Measurements from ENCODE around the gene EVA1C. TPM values are rescaled to one million over a fixed set of nuclear protein-coding genes. Genes with fewer than 3 reads are reported as not detected.

Gene EVA1C
- total RNA-seq, 2 experiments from 2014 or later: 11.1 to 12.7 TPM

DNA sequence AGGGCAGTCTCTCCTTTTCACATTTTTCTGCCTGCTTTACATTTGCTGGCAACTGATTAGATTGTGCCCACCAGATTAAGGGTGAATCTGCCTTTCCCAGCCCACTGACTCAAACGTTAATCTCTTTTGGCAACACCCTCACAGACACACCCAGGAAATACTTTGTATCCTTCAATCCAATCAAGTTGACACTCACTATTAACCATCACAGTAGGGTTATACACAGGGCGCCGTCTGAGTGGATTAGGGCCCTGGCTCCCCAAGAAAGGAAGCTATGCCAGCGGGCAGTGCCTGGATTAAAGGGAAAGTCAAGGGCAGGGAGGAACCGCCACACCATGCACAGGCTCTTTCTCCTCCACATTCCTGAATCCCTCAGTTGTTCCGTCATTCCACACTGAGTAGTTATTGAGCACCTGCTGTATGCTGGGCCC lies 56.2 kb downstream of the EVA1C start:
- no peaks in the 10 kb centered on the region for H3K4me1 Mint-ChIP-seq (ENCODE audit: low read depth)
- no peaks in the 10 kb centered on the region for H3K9me3 Mint-ChIP-seq
- H3K27me3 ChIP-seq (ENCODE audit: control insufficient read depth in 1 of 2, insufficient read depth in 2 of 2, low read length in 2 of 2): no peaks in the 10 kb centered on the region
- CTCF ChIA-PET: no interaction called here
- no peak overlapping the region for H3K27ac ChIP-seq (ENCODE audit: low read depth in 1 of 2, low read length in 2 of 2)
- no peaks in the 10 kb centered on the region for H3K9me3 ChIP-seq (ENCODE audit: control insufficient read depth in 1 of 2, insufficient read depth in 1 of 2, low read length in 2 of 2)
- peaks cover 21% of the 10 kb centered on the region for H3K36me3 ChIP-seq (ENCODE audit: insufficient read depth, low read length)
- H3K36me3 Mint-ChIP-seq (ENCODE audit: low read depth): peaks cover 32% of the 10 kb centered on the region
- no peak overlapping the region for H3K4me3 Mint-ChIP-seq
- POLR2A ChIA-PET: no interaction called here
- no peak overlapping the region for H3K4me3 ChIP-seq (ENCODE audit: low read length)
- intact Hi-C loops (cut with DNase I, micrococcal nuclease): no loop called here
- no peaks in the 10 kb centered on the region for H3K4me1 ChIP-seq (ENCODE audit: insufficient read depth, low read length)
- TF ChIP-seq, protein P1, sequence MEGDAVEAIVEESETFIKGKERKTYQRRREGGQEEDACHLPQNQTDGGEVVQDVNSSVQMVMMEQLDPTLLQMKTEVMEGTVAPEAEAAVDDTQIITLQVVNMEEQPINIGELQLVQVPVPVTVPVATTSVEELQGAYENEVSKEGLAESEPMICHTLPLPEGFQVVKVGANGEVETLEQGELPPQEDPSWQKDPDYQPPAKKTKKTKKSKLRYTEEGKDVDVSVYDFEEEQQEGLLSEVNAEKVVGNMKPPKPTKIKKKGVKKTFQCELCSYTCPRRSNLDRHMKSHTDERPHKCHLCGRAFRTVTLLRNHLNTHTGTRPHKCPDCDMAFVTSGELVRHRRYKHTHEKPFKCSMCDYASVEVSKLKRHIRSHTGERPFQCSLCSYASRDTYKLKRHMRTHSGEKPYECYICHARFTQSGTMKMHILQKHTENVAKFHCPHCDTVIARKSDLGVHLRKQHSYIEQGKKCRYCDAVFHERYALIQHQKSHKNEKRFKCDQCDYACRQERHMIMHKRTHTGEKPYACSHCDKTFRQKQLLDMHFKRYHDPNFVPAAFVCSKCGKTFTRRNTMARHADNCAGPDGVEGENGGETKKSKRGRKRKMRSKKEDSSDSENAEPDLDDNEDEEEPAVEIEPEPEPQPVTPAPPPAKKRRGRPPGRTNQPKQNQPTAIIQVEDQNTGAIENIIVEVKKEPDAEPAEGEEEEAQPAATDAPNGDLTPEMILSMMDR (IDR thresholded peaks at IDR 0.05): no peak
- DNase-seq (no peak), ATAC-seq (ENCODE audit: poor library complexity) (no peak)
- H3K27ac Mint-ChIP-seq: no peak overlapping the region
- H3K27me3 Mint-ChIP-seq: no peaks in the 10 kb centered on the region

DNA sequence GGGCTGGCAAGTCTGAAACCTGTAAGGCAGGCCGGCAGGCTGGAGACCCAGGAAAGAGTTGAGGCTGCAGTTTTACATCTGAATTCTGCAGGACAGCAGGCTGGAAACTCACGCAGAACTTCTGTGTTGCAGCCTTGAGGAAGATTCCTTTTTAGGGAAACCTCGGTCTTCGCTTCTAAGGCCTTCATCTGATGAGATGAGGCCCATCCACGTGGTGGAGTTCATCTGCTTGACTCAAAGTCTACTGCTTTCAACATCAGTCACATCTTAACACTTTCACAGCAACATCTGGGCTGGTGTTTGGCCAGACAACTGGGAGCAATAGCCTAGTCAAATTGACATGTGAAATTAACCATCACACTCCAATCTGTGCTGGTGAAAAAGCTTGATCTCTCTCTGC lies 57.1 kb downstream of the EVA1C start:
- H3K9me3 Mint-ChIP-seq: no peaks in the 10 kb centered on the region
- H3K27ac Mint-ChIP-seq: no peak overlapping the region
- Histone ChIP-seq H3K27me3 (ENCODE audit: control insufficient read depth in 1 of 2, insufficient read depth in 2 of 2, low read length in 2 of 2) (no peaks in the 10 kb centered on the region), H3K9me3 (ENCODE audit: control insufficient read depth in 1 of 2, insufficient read depth in 1 of 2, low read length in 2 of 2) (no peaks in the 10 kb centered on the region), H3K27ac (ENCODE audit: low read depth in 1 of 2, low read length in 2 of 2) (no peak overlapping the region), H3K4me3 (ENCODE audit: low read length) (no peak overlapping the region), H3K4me1 (ENCODE audit: insufficient read depth, low read length) (no peaks in the 10 kb centered on the region), H3K36me3 (ENCODE audit: insufficient read depth, low read length) (peaks cover 21% of the 10 kb centered on the region)
- no peak overlapping the region for H3K4me3 Mint-ChIP-seq
- no peaks in the 10 kb centered on the region for H3K27me3 Mint-ChIP-seq
- ChIA-PET POLR2A (no interaction called here), CTCF (no interaction called here)
- intact Hi-C loops (cut with DNase I, micrococcal nuclease): no loop called here
- ATAC-seq (ENCODE audit: poor library complexity) (no peak), DNase-seq (no peak)
- TF ChIP-seq, protein P1 (IDR thresholded peaks at IDR 0.05): no peak
- H3K4me1 Mint-ChIP-seq (ENCODE audit: low read depth): no peaks in the 10 kb centered on the region
- H3K36me3 Mint-ChIP-seq (ENCODE audit: low read depth): peaks cover 36% of the 10 kb centered on the region

DNA sequence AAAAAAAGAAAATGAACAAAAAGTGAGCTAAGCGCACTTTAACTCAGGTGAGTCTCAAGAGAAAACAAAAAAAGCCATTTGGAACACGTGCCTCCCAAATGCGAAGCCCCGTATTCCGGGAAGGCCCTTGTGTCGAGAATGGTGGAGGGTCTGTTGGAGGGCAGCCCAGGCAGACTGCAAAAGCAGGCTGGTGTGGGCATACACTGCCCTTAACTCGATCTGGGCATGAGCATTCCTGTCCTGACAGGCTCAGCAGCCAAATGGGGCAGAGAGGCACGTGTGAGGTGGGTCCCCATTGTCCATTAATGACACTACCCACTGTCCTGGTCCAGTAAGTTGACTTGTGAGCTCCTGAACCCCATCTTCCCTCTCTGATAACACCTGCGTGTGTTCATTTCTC lies 57.7 kb downstream of the EVA1C start:
- ChIA-PET POLR2A (no interaction called here), CTCF (no interaction called here)

More for the DNA sequence above, 57.7 kb downstream of the EVA1C start:
- intact Hi-C loops (cut with DNase I, micrococcal nuclease): no loop called here
- Mint-ChIP-seq H3K36me3 (ENCODE audit: low read depth) (peaks cover 36% of the 10 kb centered on the region), H3K4me1 (ENCODE audit: low read depth) (no peaks in the 10 kb centered on the region), H3K27ac (no peak overlapping the region), H3K27me3 (no peaks in the 10 kb centered on the region), H3K4me3 (no peak overlapping the region), H3K9me3 (no peaks in the 10 kb centered on the region)
- H3K4me1 ChIP-seq (ENCODE audit: insufficient read depth, low read length): no peaks in the 10 kb centered on the region
- DNase-seq (no peak), ATAC-seq (ENCODE audit: poor library complexity) (no peak)
- H3K27me3 ChIP-seq (ENCODE audit: control insufficient read depth in 1 of 2, insufficient read depth in 2 of 2, low read length in 2 of 2): no peaks in the 10 kb centered on the region
- no peak overlapping the region for H3K27ac ChIP-seq (ENCODE audit: low read depth in 1 of 2, low read length in 2 of 2)
- TF ChIP-seq, protein P1 (IDR thresholded peaks at IDR 0.05): no peak
- H3K4me3 ChIP-seq (ENCODE audit: low read length): no peak overlapping the region
- no peaks in the 10 kb centered on the region for H3K9me3 ChIP-seq (ENCODE audit: control insufficient read depth in 1 of 2, insufficient read depth in 1 of 2, low read length in 2 of 2)
- H3K36me3 ChIP-seq (ENCODE audit: insufficient read depth, low read length): peaks cover 21% of the 10 kb centered on the region
